ENCODE measurements around the gene MAP3K9. TPM values are rescaled to one million over a fixed set of nuclear protein-coding genes. Genes with fewer than 3 reads are reported as not detected.

The MAP3K9 gene
- total and polyA plus RNA-seq, 9 of the 15 experiments (the other 6 are each of a cell fraction or from before 2014, with no cell fraction given): 0.03 to 0.60 (median 0.36) TPM

DNA sequence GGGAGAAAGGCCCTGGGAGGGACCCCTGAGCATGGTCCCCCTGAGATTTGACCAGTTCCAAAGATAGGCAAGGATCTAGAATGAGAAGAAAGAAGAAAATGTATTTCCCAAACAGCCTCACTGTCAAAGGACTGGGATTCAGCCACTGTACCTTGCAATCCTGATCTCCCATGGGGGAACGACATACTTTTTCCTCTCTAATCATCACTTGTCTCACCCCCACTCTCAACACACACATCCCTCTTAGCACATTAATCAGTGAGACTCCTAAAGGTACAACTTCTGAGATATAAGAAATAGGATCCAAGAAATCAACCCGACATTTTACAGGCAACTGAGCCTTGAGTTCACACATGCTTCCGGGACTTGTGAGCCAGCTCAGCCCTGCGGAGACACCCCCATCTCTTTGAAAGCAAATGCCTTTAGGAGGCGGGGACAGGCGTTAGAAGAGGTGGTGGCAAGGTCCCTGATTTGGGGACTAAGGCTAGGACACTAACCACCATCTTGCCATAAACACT is 1.4 kb downstream of the MAP3K9 start (continued):
- TF ChIP-seq, protein P1, sequence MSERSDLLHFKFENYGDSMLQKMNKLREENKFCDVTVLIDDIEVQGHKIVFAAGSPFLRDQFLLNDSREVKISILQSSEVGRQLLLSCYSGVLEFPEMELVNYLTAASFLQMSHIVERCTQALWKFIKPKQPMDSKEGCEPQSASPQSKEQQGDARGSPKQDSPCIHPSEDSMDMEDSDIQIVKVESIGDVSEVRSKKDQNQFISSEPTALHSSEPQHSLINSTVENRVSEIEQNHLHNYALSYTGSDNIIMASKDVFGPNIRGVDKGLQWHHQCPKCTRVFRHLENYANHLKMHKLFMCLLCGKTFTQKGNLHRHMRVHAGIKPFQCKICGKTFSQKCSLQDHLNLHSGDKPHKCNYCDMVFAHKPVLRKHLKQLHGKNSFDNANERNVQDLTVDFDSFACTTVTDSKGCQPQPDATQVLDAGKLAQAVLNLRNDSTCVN (CRISPR knock-in tag; IDR thresholded peaks at IDR 0.05): no peak
- TF ChIP-seq, protein P2, sequence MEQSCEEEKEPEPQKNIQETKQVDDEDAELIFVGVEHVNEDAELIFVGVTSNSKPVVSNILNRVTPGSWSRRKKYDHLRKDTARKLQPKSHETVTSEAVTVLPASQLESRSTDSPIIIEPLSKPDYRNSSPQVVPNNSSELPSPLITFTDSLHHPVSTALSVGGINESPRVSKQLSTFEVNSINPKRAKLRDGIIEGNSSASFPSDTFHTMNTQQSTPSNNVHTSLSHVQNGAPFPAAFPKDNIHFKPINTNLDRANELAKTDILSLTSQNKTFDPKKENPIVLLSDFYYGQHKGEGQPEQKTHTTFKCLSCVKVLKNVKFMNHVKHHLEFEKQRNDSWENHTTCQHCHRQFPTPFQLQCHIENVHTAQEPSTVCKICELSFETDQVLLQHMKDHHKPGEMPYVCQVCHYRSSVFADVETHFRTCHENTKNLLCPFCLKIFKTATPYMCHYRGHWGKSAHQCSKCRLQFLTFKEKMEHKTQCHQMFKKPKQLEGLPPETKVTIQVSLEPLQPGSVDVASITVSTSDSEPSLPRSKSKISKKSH (CRISPR knock-in tag; IDR thresholded peaks at IDR 0.05): no peak
- TF ChIP-seq FIP1L1 (IDR thresholded peaks at IDR 0.05; ENCODE audit: low read depth, low read length, poor library complexity, severe bottlenecking) (no peak), PTTG1 (tag; IDR thresholded peaks at IDR 0.05; ENCODE audit: low read depth) (no peak), ZNF140 (CRISPR knock-in tag; IDR thresholded peaks at IDR 0.05) (no peak), RBBP5 (IDR thresholded peaks at IDR 0.05; ENCODE audit: borderline replicate concordance, insufficient read depth, low read length, poor library complexity, severe bottlenecking) (no peak), CBX2 (IDR thresholded peaks at IDR 0.05; ENCODE audit: insufficient read depth, low read length, poor library complexity, severe bottlenecking) (no peak)
- TF ChIP-seq, protein P3, sequence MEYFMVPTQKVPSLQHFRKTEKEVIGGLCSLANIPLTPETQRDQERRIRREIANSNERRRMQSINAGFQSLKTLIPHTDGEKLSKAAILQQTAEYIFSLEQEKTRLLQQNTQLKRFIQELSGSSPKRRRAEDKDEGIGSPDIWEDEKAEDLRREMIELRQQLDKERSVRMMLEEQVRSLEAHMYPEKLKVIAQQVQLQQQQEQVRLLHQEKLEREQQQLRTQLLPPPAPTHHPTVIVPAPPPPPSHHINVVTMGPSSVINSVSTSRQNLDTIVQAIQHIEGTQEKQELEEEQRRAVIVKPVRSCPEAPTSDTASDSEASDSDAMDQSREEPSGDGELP (CRISPR knock-in tag; IDR thresholded peaks at IDR 0.05; ENCODE audit: borderline replicate concordance): no peak
